ENCODE measurements around the gene ANAPC2. TPM values are rescaled to one million over a fixed set of nuclear protein-coding genes. Genes with fewer than 3 reads are reported as not detected.

ANAPC2 gene
- total and polyA plus RNA-seq, 10 donors: 27.8 to 93.0 (median 55.3) TPM

- intact Hi-C loops (cut with DNase I; ENCODE audit: low total_unique reads): no loop called here
- Histone ChIP-seq H3K4me3 (no peak overlapping the region), H3K27ac (no peak overlapping the region), H3K36me3 (no peaks in the 10 kb centered on the region), H3K4me1 (no peaks in the 10 kb centered on the region), H3K9me3 (peaks cover 0 to 10% (median 0%) of the 10 kb centered on the region in 8 donors), H3K27me3 (replicated peaks in 1 of 7) (peaks cover 0 to 59% (median 28%) of the 10 kb centered on the region in 7 donors)
- 73 to 81% (median 76%) methylated on average over 6 to 27 of the region's 27 CpGs for WGBS, 5 donors
- TF ChIP-seq POLR2AphosphoS5 (IDR thresholded peaks at IDR 0.05): no peak
- no peak for TF ChIP-seq CTCF (IDR thresholded peaks at IDR 0.05 in 8 of 11, conservative IDR thresholded peaks at IDR 0.05 in 3 of 11)
- no peak for TF ChIP-seq POLR2A (IDR thresholded peaks at IDR 0.05)
- no peak for DNase-seq
These were observed 40.1 kb downstream of the ANAPC2 start for GRCh38 chr9:137148242-137148641.

GRCh38 chr9:137147793-137148160 lies 40.6 kb downstream of the ANAPC2 start:
- no peak overlapping the region for H3K27ac ChIP-seq
- intact Hi-C loops (cut with DNase I; ENCODE audit: low total_unique reads): no loop called here
- DNase-seq: no peak
- H3K27me3 ChIP-seq (replicated peaks in 1 of 7): peaks cover 0 to 64% (median 33%) of the 10 kb centered on the region in 7 donors
- H3K36me3 ChIP-seq: no peaks in the 10 kb centered on the region
- TF ChIP-seq POLR2A (IDR thresholded peaks at IDR 0.05): no peak
- TF ChIP-seq POLR2AphosphoS5 (IDR thresholded peaks at IDR 0.05): no peak
- TF ChIP-seq CTCF (IDR thresholded peaks at IDR 0.05 in 8 of 11, conservative IDR thresholded peaks at IDR 0.05 in 3 of 11): no peak
- no peaks in the 10 kb centered on the region for H3K4me1 ChIP-seq
- 28 to 41% (median 35%) methylated on average over 9 to 24 of the region's 24 CpGs for WGBS, 5 donors
- peaks cover 0 to 10% (median 0%) of the 10 kb centered on the region in 8 donors for H3K9me3 ChIP-seq
- H3K4me3 ChIP-seq: no peak overlapping the region

DNA sequence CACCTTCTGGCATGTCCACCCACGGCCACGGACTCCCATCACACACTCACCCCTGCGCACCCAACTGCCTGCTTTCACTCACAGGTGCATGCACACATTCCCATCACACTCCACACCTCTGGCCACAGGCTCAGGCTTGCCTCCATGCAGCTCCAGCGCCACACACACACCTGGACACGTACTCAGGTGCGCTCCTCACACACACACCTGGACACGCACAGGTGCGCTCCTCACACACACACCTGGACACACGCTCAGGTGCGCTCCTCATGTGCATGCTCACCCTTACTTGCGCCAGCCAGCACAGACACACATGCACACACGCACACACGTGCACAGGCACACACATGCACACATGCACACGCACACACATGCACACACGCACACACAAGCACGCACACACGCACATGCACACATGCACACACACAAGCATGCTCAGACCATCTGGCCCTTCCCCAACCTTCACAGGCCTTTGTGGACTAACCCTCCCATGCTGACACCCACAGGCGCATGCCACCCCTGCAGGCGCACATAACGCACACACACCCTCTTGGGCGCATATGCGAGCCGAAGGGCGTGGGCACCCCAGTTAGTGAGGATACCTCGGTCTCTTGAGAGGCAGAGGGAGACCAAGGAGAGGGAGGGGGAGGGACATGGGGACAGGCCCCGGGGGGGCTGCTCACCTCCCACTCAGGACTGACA lies 41.1 kb downstream of the ANAPC2 start:
- no peak for DNase-seq
- Histone ChIP-seq H3K27ac (no peak overlapping the region), H3K27me3 (replicated peaks in 1 of 7) (peaks cover 0 to 69% (median 38%) of the 10 kb centered on the region in 7 donors), H3K4me1 (no peaks in the 10 kb centered on the region), H3K36me3 (no peaks in the 10 kb centered on the region), H3K9me3 (peaks cover 0 to 10% (median 0%) of the 10 kb centered on the region in 8 donors), H3K4me3 (no peak overlapping the region)
- intact Hi-C loops (cut with DNase I; ENCODE audit: low total_unique reads): no loop called here
- TF ChIP-seq CTCF (IDR thresholded peaks at IDR 0.05 in 8 of 11, conservative IDR thresholded peaks at IDR 0.05 in 3 of 11): no peak
- TF ChIP-seq POLR2A (IDR thresholded peaks at IDR 0.05): no peak
- TF ChIP-seq POLR2AphosphoS5 (IDR thresholded peaks at IDR 0.05): no peak
- 85 to 89% (median 88%) methylated on average over 25 to 26 of the region's 26 CpGs for WGBS, 5 donors

- intact Hi-C loops (cut with DNase I; ENCODE audit: low total_unique reads): no loop called here
- DNase-seq: no peak
- Histone ChIP-seq H3K4me3 (no peak overlapping the region), H3K36me3 (no peaks in the 10 kb centered on the region), H3K27ac (no peak overlapping the region), H3K9me3 (peaks cover 0 to 10% (median 0%) of the 10 kb centered on the region in 8 donors), H3K4me1 (no peaks in the 10 kb centered on the region), H3K27me3 (replicated peaks in 1 of 7) (peaks cover 0 to 76% (median 44%) of the 10 kb centered on the region in 7 donors)
- TF ChIP-seq POLR2AphosphoS5 (IDR thresholded peaks at IDR 0.05): no peak
- TF ChIP-seq POLR2A (IDR thresholded peaks at IDR 0.05): no peak
- no peak for TF ChIP-seq CTCF (IDR thresholded peaks at IDR 0.05 in 8 of 11, conservative IDR thresholded peaks at IDR 0.05 in 3 of 11)
- 52 to 72% (median 71%) methylated on average over 2 to 9 of the region's 9 CpGs for WGBS, 5 donors
These were observed 41.8 kb downstream of the ANAPC2 start for GRCh38 chr9:137146527-137146918.

All from spleen (tissue), 11 donors.